Skeletal muscle satellite cell (primary cell): Measurements from ENCODE around the gene NFE2.
A peak's percentile ranks its signal among the peaks of the same experiment; 100 is the strongest.

Experiments
- H3K27me3 ChIP-seq: 2 replicates; pipeline ENCODE4 v1.7.0; 2013; ENCODE audit warnings: low read length; ENCODE audit not compliant: control insufficient read depth, insufficient read depth
- H3K36me3 ChIP-seq: 2 replicates; pipeline ENCODE4 v1.7.0; 2013; ENCODE audit warnings: mild to moderate bottlenecking, control low read depth, low read length; ENCODE audit not compliant: insufficient read depth
- H3K4me1 ChIP-seq: 2 replicates; pipeline ENCODE4 v1.7.0; 2013; ENCODE audit warnings: low read length; ENCODE audit not compliant: control insufficient read depth, insufficient read depth
- H3K4me2 ChIP-seq: 2 replicates; pipeline ENCODE4 v1.7.0; 2013; ENCODE audit warnings: mild to moderate bottlenecking, low read length
- H3K4me3 ChIP-seq: 2 replicates; pipeline ENCODE4 v1.7.0; 2013; ENCODE audit warnings: low read length
- H3K9ac ChIP-seq: 2 replicates; pipeline ENCODE4 v1.7.0; 2013; ENCODE audit warnings: mild to moderate bottlenecking, low read depth, low read length, moderate library complexity
- H3K9me3 ChIP-seq: replicated peaks from 2 replicates; pipeline ENCODE4 v1.7.0; 2013; ENCODE audit warnings: mild to moderate bottlenecking, control low read depth, low read length

Gene NFE2

DNA sequence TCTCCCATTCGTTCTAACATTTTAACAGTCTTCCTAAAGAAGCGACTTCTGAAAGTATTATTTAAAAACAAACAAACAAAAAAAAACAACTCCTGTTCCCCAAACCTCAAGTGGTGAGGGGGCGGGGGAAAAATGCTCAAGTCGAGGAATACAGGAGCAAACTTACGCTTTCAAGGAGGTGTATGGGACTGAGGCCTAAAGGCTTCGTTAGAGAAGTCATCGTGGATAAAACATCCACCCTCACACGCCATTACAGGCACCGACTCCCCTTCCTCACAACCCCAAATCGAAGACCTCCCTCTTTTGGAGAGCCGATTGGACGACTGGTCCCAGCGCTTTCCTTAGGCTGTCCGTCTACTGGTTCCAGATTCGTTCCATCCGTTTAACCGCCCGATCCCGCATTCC lies 21.6 kb downstream of the NFE2 start:
- H3K9ac ChIP-seq = peak overlapping the region; percentile 98
- H3K9me3 ChIP-seq = no peaks in the 10 kb centered on the region
- H3K27me3 ChIP-seq = no peaks in the 10 kb centered on the region
- H3K4me2 ChIP-seq = peak overlapping the region; percentile 77
- H3K4me3 ChIP-seq = peak overlapping the region; percentile 92
- peaks cover 35% of the 10 kb centered on the region for H3K36me3 ChIP-seq
- peaks cover 29% of the 10 kb centered on the region for H3K4me1 ChIP-seq

DNA sequence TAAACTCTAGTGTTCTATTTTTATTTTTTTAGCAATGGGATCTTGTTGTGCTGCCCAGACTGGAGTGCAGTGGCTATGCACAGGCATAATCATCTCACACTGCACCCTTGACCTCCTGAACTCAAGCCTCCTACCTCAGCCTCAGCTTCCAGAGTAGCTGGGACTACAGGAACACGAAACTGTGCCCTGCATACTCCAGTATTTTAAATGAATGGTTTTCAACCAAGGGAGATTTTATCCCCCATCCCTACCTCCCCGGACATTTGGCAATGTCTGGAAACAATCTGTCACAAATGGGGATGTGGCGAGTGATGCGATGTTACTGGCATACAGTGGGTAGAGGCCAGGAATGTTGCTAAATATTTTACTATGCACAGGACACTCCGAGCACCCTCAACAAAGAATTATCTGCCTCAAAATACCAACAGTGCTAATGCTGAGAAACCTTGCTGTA lies 23.0 kb downstream of the NFE2 start:
- Histone ChIP-seq H3K9ac (peak overlapping the region; percentile 98), H3K27me3 (no peaks in the 10 kb centered on the region), H3K36me3 (peaks cover 22% of the 10 kb centered on the region), H3K4me1 (peaks cover 16% of the 10 kb centered on the region), H3K4me2 (peak overlapping the region; percentile 77), H3K9me3 (no peaks in the 10 kb centered on the region), H3K4me3 (peak overlapping the region; percentile 92)

DNA sequence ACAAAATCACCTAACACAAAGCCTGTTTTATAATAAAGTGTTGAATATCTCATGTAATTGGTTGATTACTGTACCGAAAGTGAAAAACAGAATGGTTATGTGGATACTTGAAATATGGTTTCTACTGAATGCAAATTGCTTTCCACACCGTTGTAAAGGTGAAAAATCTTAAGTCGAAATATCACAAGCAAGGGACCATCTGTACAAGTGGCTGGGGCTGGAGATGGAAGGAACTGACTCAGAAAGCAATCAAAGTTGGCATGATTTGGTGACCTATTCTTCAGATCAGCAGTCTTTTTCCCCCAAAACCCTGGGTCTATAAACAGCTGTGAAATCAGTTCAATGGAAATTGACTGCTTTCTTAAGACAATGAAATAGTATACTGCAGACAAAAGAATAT lies 24.4 kb downstream of the NFE2 start:
- no peak overlapping the region for H3K4me2 ChIP-seq
- no peaks in the 10 kb centered on the region for H3K27me3 ChIP-seq
- no peak overlapping the region for H3K9ac ChIP-seq
- H3K4me3 ChIP-seq = no peak overlapping the region
- H3K36me3 ChIP-seq = peaks cover 16% of the 10 kb centered on the region
- peaks cover 10% of the 10 kb centered on the region for H3K4me1 ChIP-seq
- H3K9me3 ChIP-seq = no peaks in the 10 kb centered on the region

DNA sequence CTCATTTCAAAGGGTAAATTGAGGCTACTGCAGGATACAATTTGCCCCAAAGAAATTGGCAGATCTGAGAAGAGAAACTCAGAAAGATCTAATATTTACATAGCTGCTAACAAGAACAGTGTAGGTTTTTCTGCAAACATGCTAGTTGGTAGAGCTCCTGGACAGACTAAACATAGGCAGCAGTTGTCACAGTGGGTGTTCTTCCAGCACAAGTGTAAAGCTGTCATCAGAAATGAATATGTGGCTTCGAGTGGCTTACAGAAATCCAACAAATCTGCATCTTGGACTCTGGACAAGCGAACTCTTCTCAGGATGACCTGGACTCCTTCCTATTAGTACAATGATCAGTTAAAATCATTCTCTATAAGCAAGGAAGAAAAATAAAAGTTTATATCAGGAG lies 26.8 kb downstream of the NFE2 start:
- Histone ChIP-seq H3K27me3 (no peaks in the 10 kb centered on the region), H3K9me3 (no peaks in the 10 kb centered on the region), H3K4me3 (no peak overlapping the region), H3K4me1 (peaks cover 10% of the 10 kb centered on the region), H3K4me2 (no peak overlapping the region), H3K36me3 (peaks cover 10% of the 10 kb centered on the region), H3K9ac (no peak overlapping the region)

DNA sequence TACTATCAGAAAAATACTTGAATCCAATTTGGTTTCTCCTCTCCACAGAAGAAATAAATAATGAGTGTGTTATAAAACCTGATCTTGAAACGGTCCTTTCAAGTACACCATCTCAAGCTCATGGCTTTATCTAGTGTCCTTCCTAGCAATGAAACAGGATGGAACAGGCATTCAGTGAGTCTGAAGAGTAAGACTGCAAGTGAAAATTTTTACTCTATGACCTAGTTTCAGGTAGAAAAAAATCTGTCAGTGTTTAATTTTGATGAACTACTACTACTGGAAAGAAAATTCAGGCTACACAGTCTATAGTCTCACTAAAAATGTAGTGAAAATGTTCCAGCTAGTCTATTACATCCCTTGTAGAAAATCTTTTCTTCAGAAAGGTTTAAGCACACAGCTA lies 28.6 kb downstream of the NFE2 start:
- H3K36me3 ChIP-seq = peaks cover 10% of the 10 kb centered on the region
- no peak overlapping the region for H3K4me3 ChIP-seq
- no peak overlapping the region for H3K9ac ChIP-seq
- no peak overlapping the region for H3K4me2 ChIP-seq
- H3K4me1 ChIP-seq = no peaks in the 10 kb centered on the region
- no peaks in the 10 kb centered on the region for H3K27me3 ChIP-seq
- H3K9me3 ChIP-seq = no peaks in the 10 kb centered on the region

DNA sequence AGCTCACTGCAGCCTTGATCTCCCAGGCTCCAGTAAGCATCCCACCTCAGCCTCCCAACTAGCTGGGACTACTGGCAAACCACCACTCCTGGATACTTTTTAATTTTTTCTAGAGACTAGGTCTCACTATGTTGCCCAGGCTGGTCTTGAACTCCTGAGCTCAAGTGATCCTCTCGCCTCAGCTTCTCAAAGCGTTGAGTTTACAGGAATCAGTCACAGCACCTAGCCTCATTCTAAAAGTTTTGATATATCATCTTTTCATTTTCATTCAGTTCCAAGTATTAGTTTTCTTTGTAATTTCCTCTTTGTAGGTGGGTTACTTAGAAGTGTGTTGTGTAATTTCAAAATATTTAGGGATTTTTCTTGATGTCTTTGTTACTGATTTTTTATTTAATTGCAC lies 30.5 kb downstream of the NFE2 start:
- Histone ChIP-seq H3K9ac (no peak overlapping the region), H3K4me3 (no peak overlapping the region), H3K4me2 (no peak overlapping the region), H3K27me3 (no peaks in the 10 kb centered on the region), H3K36me3 (peaks cover 10% of the 10 kb centered on the region), H3K4me1 (no peaks in the 10 kb centered on the region), H3K9me3 (no peaks in the 10 kb centered on the region)

DNA sequence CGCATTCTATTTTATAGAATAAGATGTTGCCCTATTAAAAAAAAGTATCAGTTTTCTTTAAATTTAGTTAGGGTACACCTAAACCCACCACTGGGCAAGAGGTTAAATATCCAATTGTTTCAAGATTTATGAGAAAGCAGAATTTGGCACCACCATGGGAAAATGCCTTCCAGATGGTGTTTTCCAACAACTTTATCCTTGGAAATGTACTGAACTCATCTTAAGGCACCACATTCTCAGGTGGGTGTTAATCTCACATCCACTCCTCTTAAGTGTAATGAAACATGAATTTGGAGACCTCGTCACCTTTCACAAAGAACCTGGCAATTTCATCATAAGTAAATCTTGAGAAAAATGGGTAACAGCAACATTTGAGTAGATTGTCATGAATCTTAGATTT lies 34.0 kb downstream of the NFE2 start:
- Histone ChIP-seq H3K4me2 (no peak overlapping the region), H3K9ac (no peak overlapping the region), H3K36me3 (peaks cover 1% of the 10 kb centered on the region), H3K9me3 (no peaks in the 10 kb centered on the region), H3K4me1 (peaks cover 13% of the 10 kb centered on the region), H3K27me3 (no peaks in the 10 kb centered on the region), H3K4me3 (no peak overlapping the region)

DNA sequence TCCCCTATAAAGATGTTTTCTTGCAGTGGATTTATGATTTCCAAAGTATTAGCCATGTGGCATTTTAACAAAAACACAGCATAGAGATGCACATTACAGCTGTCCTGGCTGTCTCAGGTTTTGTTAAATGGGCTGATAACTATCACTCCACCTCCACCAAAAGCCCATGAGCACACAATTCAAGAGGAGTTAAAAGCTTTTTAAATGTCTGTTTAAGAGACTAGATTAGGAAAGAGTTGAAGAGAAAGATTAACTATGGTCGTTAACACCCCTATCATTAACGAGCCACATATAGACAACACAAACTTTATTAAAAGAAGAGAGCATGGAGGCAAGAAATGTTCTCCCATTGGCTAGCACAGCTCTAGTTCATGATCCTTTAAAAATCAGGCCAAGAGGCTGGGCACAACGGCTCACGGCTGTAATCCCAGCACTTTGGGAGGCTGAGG lies 35.4 kb downstream of the NFE2 start:
- no peak overlapping the region for H3K4me3 ChIP-seq
- H3K4me1 ChIP-seq = peaks cover 17% of the 10 kb centered on the region
- no peak overlapping the region for H3K9ac ChIP-seq
- H3K27me3 ChIP-seq = no peaks in the 10 kb centered on the region
- no peak overlapping the region for H3K4me2 ChIP-seq
- H3K9me3 ChIP-seq = no peaks in the 10 kb centered on the region
- H3K36me3 ChIP-seq = no peaks in the 10 kb centered on the region

DNA sequence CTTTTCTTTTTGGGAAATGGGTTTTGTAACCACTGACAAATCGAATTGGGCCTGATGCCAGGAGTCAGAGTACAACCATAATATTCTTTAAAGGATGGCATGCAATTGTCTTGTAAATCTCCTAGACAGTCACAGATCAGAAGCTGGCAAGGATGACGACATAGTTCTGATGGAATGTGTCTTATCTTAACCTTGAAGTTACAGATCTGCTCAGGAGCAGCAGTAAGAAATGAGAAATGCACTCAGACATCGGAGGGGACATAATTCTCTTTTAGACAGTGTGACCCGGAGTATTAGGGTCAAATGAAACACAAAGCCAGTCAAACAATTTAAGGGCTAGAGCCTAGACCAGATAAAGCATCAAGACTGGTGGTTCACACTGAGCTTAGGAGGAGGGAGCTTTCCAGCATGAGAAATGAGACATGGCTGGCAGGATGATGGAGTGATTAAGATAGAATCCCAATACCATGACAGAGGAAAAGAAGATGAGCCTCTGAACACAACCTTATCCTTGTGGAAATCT lies 38.4 kb downstream of the NFE2 start:
- no peaks in the 10 kb centered on the region for H3K9me3 ChIP-seq
- peak overlapping the region; percentile 1 for H3K9ac ChIP-seq
- H3K4me3 ChIP-seq = peak overlapping the region; percentile 23
- peaks cover 3% of the 10 kb centered on the region for H3K36me3 ChIP-seq
- H3K4me1 ChIP-seq = peaks cover 46% of the 10 kb centered on the region
- no peaks in the 10 kb centered on the region for H3K27me3 ChIP-seq
- peak overlapping the region; percentile 57 for H3K4me2 ChIP-seq

DNA sequence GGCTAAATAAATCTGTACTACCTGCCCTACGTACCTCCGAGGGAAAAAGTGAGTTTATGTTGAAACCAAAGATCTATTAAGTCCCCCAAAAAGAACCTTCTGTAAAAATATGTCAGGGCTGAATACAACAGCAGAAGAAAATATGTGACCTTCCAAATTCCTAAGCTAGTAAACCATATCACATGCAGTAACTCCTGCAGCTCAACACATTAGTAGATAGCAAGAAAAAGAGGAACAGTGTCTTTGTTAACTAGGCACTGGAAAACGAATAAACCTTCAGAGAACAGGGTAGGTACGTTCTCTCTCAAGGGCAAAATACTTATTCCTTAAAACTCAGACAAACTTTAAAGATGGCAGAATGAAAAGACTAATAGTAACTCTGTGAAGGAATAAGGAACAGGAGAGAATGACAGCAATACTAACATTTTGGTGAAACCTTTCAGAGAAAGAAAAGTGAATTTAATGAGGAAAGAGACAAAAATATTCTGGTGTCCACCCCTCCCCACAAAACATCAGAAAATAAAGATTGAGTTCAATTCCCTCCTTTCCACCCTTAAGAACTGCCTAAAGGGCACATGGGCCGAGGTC lies 38.9 kb downstream of the NFE2 start:
- Histone ChIP-seq H3K9ac (peak overlapping the region; percentile 1), H3K36me3 (peaks cover 9% of the 10 kb centered on the region), H3K4me3 (no peak overlapping the region), H3K9me3 (no peaks in the 10 kb centered on the region), H3K4me1 (peaks cover 47% of the 10 kb centered on the region), H3K4me2 (peak overlapping the region; percentile 57), H3K27me3 (no peaks in the 10 kb centered on the region)

DNA sequence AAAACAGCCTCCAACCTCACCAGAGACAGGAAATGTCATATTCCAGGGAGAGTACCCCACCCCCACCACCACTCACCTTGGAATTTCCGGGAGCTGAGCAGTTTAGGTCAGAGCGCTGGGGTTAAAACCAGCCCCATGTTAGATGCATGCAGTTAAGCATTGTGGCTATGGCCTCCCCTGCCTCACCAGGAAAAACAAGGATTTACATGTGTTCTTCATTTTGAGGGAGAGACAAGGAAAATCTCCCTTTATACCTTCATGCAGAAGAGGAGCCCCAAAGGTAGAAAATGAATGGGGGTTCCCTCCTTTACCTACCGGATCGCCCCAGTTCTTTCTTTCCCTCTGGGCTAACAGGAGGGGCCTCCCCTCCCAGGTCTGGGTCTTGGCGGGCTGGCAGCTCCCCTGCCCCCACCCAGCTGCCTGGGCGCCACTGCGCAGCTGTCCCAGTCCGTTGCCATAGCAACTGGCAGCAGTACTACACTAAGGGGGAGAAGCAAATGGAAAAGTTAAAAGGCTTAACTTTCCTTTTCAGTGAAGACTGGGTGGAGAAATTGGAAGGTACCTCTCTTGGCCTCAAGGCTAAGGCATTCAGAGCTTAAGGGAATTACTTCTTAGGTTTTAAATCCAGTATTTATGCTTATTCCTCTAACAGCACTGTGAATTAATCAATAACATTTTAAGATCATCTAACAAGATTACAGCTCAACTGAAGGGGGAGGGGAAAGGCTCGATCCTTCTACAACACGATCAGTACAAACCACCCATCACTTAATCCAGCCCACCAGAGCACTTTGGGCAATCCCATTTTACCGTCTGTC lies 41.4 kb downstream of the NFE2 start:
- Histone ChIP-seq H3K9ac (peak overlapping the region; percentile 81), H3K27me3 (no peaks in the 10 kb centered on the region), H3K4me3 (peak overlapping the region; percentile 68), H3K4me1 (peaks cover 47% of the 10 kb centered on the region), H3K36me3 (peaks cover 22% of the 10 kb centered on the region), H3K9me3 (no peaks in the 10 kb centered on the region), H3K4me2 (peak overlapping the region; percentile 89)
